Measurements from ENCODE around the gene TNF. TPM values are rescaled to one million over a fixed set of nuclear protein-coding genes. Genes with fewer than 3 reads are reported as not detected.
"Not testable (repeated sequence)": the region's sequence is repeated elsewhere in the genome, so short reads cannot be mapped to it uniquely, and the experiment has no call there.

TNF gene
- total RNA-seq, 4 donors from 2014 or later, result 0.67 to 3.4 TPM; not detected in 2

DNA sequence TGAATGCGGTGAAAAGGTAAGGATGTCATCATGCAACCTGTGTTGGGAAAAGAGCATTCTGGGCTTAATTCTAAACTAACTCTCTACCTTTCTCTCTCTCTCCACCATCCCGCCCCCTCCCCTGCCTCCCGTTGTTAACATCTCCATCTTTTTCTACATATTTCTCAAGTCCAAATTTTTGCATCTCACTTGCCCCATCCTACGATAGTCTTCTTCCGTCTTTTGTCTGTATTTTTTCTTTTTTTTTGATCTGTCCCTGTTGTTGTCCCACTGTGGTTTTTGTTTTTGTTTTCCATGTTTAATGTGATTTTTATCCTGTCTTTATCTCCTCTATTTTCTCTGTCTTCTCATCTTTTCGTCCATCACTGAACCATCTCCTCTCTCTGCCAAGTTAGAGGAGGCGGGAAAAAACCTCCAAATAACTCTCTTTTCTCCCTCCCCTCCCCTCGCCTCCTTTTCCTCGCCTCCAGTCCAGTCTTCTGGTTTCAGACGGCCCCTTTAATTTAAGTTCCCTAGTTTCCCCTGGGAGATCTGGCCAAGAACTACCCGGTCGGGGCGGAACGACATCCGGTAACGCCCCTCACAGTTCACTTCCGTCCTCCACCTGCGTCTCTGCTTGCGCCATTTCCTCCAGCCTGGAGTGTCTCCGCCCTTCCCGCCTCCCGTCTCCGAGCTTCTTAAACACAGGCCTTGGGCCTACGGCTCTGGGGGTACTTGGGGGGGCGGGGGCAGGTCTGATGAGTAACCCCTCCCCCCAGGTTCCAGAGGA is 28.2 kb upstream of the TNF start, which contains the start of gene NFKBIL1:
Gene NFKBIL1, plus strand, starts transcription at position 651 of the 769 bp plus-strand sequence. Its CDS starts 87 bp downstream, at position 738.
- H3K36me3 ChIP-seq, result peaks cover 0 to 26% (median 0%) of the 10 kb centered on the region in 3 donors

DNA sequence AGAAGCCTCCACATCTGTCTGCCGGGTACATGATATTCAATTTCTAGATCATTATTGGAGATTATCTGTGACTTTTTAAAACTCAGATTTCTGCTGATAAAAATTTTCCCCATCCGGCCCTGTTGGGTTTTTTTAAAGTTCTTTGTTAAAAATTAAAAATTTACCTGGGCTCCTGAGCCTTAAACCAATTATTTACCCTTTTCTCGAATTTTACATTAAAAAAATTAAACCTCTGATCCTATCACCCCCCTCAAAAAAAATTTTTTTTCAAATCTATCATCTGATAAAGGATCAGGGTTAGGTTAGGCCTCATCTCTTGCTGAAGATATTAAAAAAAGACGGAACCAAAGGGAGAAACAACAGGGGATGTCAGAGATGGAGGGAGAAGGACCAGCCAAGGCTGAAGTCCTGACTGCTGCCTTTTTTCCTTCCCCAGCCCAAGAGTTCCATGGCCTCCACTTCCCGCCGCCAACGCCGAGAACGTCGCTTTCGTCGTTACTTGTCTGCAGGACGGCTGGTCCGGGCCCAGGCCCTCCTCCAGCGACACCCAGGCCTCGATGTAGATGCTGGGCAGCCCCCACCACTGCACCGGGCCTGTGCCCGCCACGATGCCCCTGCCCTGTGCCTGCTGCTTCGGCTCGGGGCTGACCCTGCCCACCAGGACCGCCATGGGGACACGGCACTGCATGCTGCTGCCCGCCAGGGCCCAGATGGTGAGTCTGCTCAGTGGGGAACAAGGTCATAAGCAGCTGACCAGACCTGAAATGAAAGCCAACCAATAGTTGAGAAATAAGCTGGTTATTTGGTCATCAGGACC is 27.4 kb upstream of the TNF start:
- TF ChIP-seq, protein P1, sequence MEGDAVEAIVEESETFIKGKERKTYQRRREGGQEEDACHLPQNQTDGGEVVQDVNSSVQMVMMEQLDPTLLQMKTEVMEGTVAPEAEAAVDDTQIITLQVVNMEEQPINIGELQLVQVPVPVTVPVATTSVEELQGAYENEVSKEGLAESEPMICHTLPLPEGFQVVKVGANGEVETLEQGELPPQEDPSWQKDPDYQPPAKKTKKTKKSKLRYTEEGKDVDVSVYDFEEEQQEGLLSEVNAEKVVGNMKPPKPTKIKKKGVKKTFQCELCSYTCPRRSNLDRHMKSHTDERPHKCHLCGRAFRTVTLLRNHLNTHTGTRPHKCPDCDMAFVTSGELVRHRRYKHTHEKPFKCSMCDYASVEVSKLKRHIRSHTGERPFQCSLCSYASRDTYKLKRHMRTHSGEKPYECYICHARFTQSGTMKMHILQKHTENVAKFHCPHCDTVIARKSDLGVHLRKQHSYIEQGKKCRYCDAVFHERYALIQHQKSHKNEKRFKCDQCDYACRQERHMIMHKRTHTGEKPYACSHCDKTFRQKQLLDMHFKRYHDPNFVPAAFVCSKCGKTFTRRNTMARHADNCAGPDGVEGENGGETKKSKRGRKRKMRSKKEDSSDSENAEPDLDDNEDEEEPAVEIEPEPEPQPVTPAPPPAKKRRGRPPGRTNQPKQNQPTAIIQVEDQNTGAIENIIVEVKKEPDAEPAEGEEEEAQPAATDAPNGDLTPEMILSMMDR (IDR thresholded peaks at IDR 0.05), result no peak
- peaks cover 0 to 23% (median 7%) of the 10 kb centered on the region in 4 donors for H3K4me1 ChIP-seq
- peak overlapping the region; percentile 31 to 59 (median 44) for H3K4me3 ChIP-seq
- H3K27me3 ChIP-seq, result no peaks in the 10 kb centered on the region
- H3K36me3 ChIP-seq, result peaks cover 0 to 28% (median 0%) of the 10 kb centered on the region in 3 donors
- no peak for DNase-seq
- H3K9me3 ChIP-seq, result no peaks in the 10 kb centered on the region
- peak overlapping the region; percentile 74 to 82 (median 79) for H3K27ac ChIP-seq

More for the DNA sequence above, 28.2 kb upstream of the TNF start, which contains the start of gene NFKBIL1:
- no peaks in the 10 kb centered on the region for H3K9me3 ChIP-seq
- peak within 1 kb of the TSS; percentile 31 to 59 (median 44) for H3K4me3 ChIP-seq
- H3K27me3 ChIP-seq, result no peaks in the 10 kb centered on the region
- H3K4me1 ChIP-seq, result peaks cover 0 to 27% (median 9%) of the 10 kb centered on the region in 4 donors
- DNase-seq, result peak; percentile 93 to 98 (median 94)
- peak within 1 kb of the TSS; percentile 74 to 82 (median 79) for H3K27ac ChIP-seq
- no peak for TF ChIP-seq POLR2A (IDR thresholded peaks at IDR 0.05)
- TF ChIP-seq, protein P1 (IDR thresholded peaks at IDR 0.05), result peak in 1 of 6 experiments; percentile 12

DNA sequence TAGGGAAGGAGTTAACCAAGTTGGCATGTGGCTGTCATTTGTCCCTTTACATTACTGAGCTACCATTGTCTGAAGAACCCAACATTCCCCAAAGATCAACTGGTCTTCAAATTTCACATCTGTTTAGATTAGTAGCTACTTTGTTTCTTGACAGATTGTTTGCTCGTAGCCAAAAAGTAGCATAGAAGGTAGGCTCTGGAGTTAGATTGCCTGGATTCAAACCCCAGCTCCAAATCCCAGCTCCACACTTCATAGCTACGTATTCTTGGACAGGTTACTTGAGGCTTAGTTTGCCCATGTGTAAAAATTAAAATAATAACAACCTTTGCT is 26.9 kb upstream of the TNF start:
- Histone ChIP-seq H3K27me3 (no peaks in the 10 kb centered on the region), H3K27ac (peak overlapping the region in 3 of 4 donors; percentile 48 to 82 (median 74)), H3K4me1 (peaks cover 0 to 22% (median 6%) of the 10 kb centered on the region in 4 donors), H3K36me3 (peaks cover 0 to 34% (median 0%) of the 10 kb centered on the region in 3 donors), H3K4me3 (peak overlapping the region in 1 of 4 donors; percentile 54), H3K9me3 (no peaks in the 10 kb centered on the region)
- TF ChIP-seq, protein P1 (IDR thresholded peaks at IDR 0.05), result no peak
- TF ChIP-seq POLR2A (IDR thresholded peaks at IDR 0.05), result no peak
- DNase-seq, result no peak

DNA sequence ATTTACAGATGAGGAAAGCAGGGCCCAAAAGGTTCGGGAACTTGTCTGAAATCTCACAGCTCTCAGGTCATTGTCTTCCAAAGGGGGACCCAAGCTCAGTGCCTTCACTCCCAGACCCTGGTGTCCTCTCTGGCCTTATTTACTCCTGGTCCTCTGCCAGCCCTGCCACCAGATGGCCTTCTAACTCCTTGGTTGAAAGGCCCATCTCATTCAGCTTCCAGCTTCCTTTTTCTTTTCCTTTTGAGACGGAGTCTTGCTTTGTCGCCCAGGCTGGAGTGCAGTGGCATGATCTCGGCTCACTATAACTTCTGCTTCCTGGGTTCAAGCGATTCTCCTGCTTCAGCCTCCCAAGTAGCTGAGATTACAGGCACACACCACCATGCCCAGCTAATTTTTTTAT is 24.0 kb upstream of the TNF start:
- H3K9me3 ChIP-seq, H3K4me3 ChIP-seq, H3K27ac ChIP-seq, H3K27me3 ChIP-seq: not testable (repeated sequence)
- H3K36me3 ChIP-seq, result peaks cover 0 to 47% (median 0%) of the 10 kb centered on the region in 3 donors
- peaks cover 0 to 20% (median 8%) of the 10 kb centered on the region in 4 donors for H3K4me1 ChIP-seq
- DNase-seq, result peak in 2 of 3 donors; percentile 78 to 88
- TF ChIP-seq, protein P1 (IDR thresholded peaks at IDR 0.05), result peak; percentile 35 to 54 (median 48)

DNA sequence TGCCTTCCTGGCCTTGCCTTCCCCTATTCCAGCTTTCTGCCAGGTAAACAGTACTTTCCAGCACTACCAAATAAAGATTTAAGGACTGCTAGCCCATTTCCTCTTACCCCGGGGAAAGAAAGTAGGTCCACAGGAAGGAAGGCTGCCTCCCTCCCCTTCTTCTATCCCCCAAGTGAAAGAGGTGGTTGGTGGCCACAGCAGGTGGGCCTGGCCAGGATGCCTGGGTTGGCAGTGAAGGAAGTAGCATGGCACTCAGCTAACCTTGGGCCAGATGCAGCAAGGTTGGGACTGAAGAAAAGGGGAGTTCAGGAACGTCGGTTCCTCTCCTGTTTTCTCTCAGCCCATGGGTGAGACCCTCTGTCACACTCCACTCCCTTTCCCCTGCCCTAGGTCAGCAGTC is 19.1 kb upstream of the TNF start:
- no peak overlapping the region for H3K27ac ChIP-seq
- H3K4me3 ChIP-seq, result no peak overlapping the region
- H3K9me3 ChIP-seq, result no peaks in the 10 kb centered on the region
- TF ChIP-seq POLR2A (IDR thresholded peaks at IDR 0.05), result no peak
- TF ChIP-seq, protein P1 (IDR thresholded peaks at IDR 0.05), result no peak
- DNase-seq, result no peak
- H3K36me3 ChIP-seq, result peaks cover 0 to 49% (median 0%) of the 10 kb centered on the region in 3 donors
- no peaks in the 10 kb centered on the region for H3K27me3 ChIP-seq
- H3K4me1 ChIP-seq, result peaks cover 0 to 42% (median 32%) of the 10 kb centered on the region in 4 donors

Measured in Peyer's patch (tissue), 4 donors.